ENCODE measurements around the gene LGALS3BP. TPM values are rescaled to one million over a fixed set of nuclear protein-coding genes. Genes with fewer than 3 reads are reported as not detected.

The LGALS3BP gene
- total RNA-seq, 1 donor from 2014 or later, result 1.3 TPM

GRCh38 chr17:79010304-79010646 lies 30.6 kb upstream of the LGALS3BP start:
- H3K36me3 Mint-ChIP-seq (ENCODE audit: low read depth), result peaks cover 13% of the 10 kb centered on the region
- H3K4me3 Mint-ChIP-seq, result peak overlapping the region; percentile 92
- peak overlapping the region; percentile 88 for H3K27ac Mint-ChIP-seq
- no peak for TF ChIP-seq CTCF (IDR thresholded peaks at IDR 0.05)
- ChIA-PET POLR2A (interaction anchor here (0.7 to 1.0 kb wide), 4 partner anchors 64 to 654 kb away, joined by 3 to 4 read pairs (median 3); partner anchors contain the start of gene ENGASE), CTCF (no interaction called here)
- peaks cover 8% of the 10 kb centered on the region for H3K27me3 Mint-ChIP-seq
- H3K4me1 Mint-ChIP-seq, result peaks cover 39% of the 10 kb centered on the region
- H3K9me3 Mint-ChIP-seq, result no peaks in the 10 kb centered on the region
- DNase-seq, result no peak
- intact Hi-C loops (cut with micrococcal nuclease), result no loop called here
- no peak for ATAC-seq (ENCODE audit: low read depth)

- H3K4me3 Mint-ChIP-seq, result peak within 1 kb of the TSS; percentile 92
- ChIA-PET CTCF (no interaction called here), POLR2A (interaction anchor here (0.6 to 1.0 kb wide), 8 partner anchors 20 to 1035 kb away, joined by 3 to 4 read pairs (median 3); partner anchors contain the start of genes ENGASE and LGALS3BP)
- ATAC-seq (ENCODE audit: low read depth) (peak; percentile 98), DNase-seq (peak; percentile 86)
- no peak for TF ChIP-seq CTCF (IDR thresholded peaks at IDR 0.05)
- no peaks in the 10 kb centered on the region for H3K9me3 Mint-ChIP-seq
- H3K36me3 Mint-ChIP-seq (ENCODE audit: low read depth), result peaks cover 13% of the 10 kb centered on the region
- H3K27me3 Mint-ChIP-seq, result peaks cover 8% of the 10 kb centered on the region
- H3K27ac Mint-ChIP-seq, result peak within 1 kb of the TSS; percentile 93
- intact Hi-C loops (cut with micrococcal nuclease), result no loop called here
- H3K4me1 Mint-ChIP-seq, result peaks cover 39% of the 10 kb centered on the region
Observed at GRCh38 chr17:79009397-79010303, 29.9 kb upstream of the LGALS3BP start, which contains the start of gene CANT1. Gene CANT1, minus strand, starts transcription at chr17:79009764. Its CDS starts 12,142 bp downstream, at chr17:78997622.

- no peak for ATAC-seq (ENCODE audit: low read depth)
- Mint-ChIP-seq H3K27ac (peak overlapping the region; percentile 93), H3K36me3 (ENCODE audit: low read depth) (peaks cover 13% of the 10 kb centered on the region), H3K9me3 (no peaks in the 10 kb centered on the region), H3K4me3 (peak overlapping the region; percentile 91), H3K4me1 (peaks cover 39% of the 10 kb centered on the region), H3K27me3 (peaks cover 5% of the 10 kb centered on the region)
- POLR2A ChIA-PET, result interaction anchor here (0.6 to 1.0 kb wide), 6 partner anchors 19 to 1034 kb away, joined by 3 to 4 read pairs (median 4); partner anchors contain the start of genes ENGASE and LGALS3BP
- TF ChIP-seq CTCF (IDR thresholded peaks at IDR 0.05), result no peak
- intact Hi-C loops (cut with micrococcal nuclease), result no loop called here
- no peak for DNase-seq
- CTCF ChIA-PET, result no interaction called here
Observed at GRCh38 chr17:79008666-79009387, 29.1 kb upstream of the LGALS3BP start.

GRCh38 chr17:79007504-79008381 lies 28.0 kb upstream of the LGALS3BP start:
- peak overlapping the region; percentile 25 for H3K27ac Mint-ChIP-seq
- POLR2A ChIA-PET, result no interaction called here
- DNase-seq (no peak), ATAC-seq (ENCODE audit: low read depth) (no peak)
- peaks cover 15% of the 10 kb centered on the region for H3K36me3 Mint-ChIP-seq (ENCODE audit: low read depth)
- H3K27me3 Mint-ChIP-seq, result no peaks in the 10 kb centered on the region
- no peaks in the 10 kb centered on the region for H3K9me3 Mint-ChIP-seq
- no peak for TF ChIP-seq CTCF (IDR thresholded peaks at IDR 0.05)
- CTCF ChIA-PET, result no interaction called here
- H3K4me3 Mint-ChIP-seq, result peak overlapping the region; percentile 91
- H3K4me1 Mint-ChIP-seq, result peaks cover 40% of the 10 kb centered on the region
- intact Hi-C loops (cut with micrococcal nuclease), result no loop called here

Data from activated B cell treated with CpG ODN at 0.5 μM for 24 hours (primary cell).